ENCODE data around the gene PNN. TPM values are rescaled to one million over a fixed set of nuclear protein-coding genes. Genes with fewer than 3 reads are reported as not detected.
A peak's percentile ranks its signal among the peaks of the same experiment; 100 is the strongest.

The PNN gene
- total RNA-seq, 1 donor from 2014 or later: 78.1 TPM

GRCh38 chr14:39175445-39176262 lies 600 bp downstream of the PNN start:
- H3K27ac Mint-ChIP-seq (ENCODE audit: unreplicated experiment): peak overlapping the region; percentile 99
- peak overlapping the region; percentile 77 for H2AFZ ChIP-seq (ENCODE audit: low read depth, low read length)
- peak overlapping the region; percentile 99 for H3K4me3 Mint-ChIP-seq (ENCODE audit: unreplicated experiment)
- no peaks in the 10 kb centered on the region for H3K9me3 Mint-ChIP-seq (ENCODE audit: unreplicated experiment)
- H3K36me3 Mint-ChIP-seq (ENCODE audit: low read depth, unreplicated experiment): peaks cover 13% of the 10 kb centered on the region
- peaks cover 55% of the 10 kb centered on the region for H3K79me2 ChIP-seq (ENCODE audit: insufficient read depth, low read length)
- H3K4me2 ChIP-seq (ENCODE audit: low read length): peak overlapping the region; percentile 93
- H3K9ac ChIP-seq (ENCODE audit: low read length): peak overlapping the region; percentile 99
- peaks cover 33% of the 10 kb centered on the region for H4K20me1 ChIP-seq (ENCODE audit: insufficient read depth, low read length)
- H3K9me3 ChIP-seq (ENCODE audit: insufficient read depth, low read depth, low read length): no peaks in the 10 kb centered on the region
- peaks cover 40% of the 10 kb centered on the region for H3K36me3 ChIP-seq (ENCODE audit: insufficient read depth, low read length)
- peak overlapping the region; percentile 96 for H3K27ac ChIP-seq (ENCODE audit: low read depth, low read length)
- peaks cover 16% of the 10 kb centered on the region for H3K4me1 Mint-ChIP-seq (ENCODE audit: low read depth, unreplicated experiment)
- H3K4me3 ChIP-seq (ENCODE audit: insufficient read depth, low read depth, low read length): peak overlapping the region; percentile 97
- TF ChIP-seq EZH2 (IDR thresholded peaks at IDR 0.05; ENCODE audit: insufficient read depth, low read length) (no peak), CTCF (IDR thresholded peaks at IDR 0.05; ENCODE audit: insufficient read depth, low read depth, low read length) (no peak)
- no peak for FAIRE-seq
- H3K27me3 Mint-ChIP-seq (ENCODE audit: low read depth, unreplicated experiment): no peaks in the 10 kb centered on the region
- peak; percentile 23 for DNase-seq (ENCODE audit: low read depth)
- H3K27me3 ChIP-seq (ENCODE audit: insufficient read depth, low read length): no peaks in the 10 kb centered on the region
- H3K4me1 ChIP-seq (ENCODE audit: insufficient read depth, low read length): peaks cover 17% of the 10 kb centered on the region

GRCh38 chr14:39176263-39177167 lies 1.5 kb downstream of the PNN start:
- Histone ChIP-seq H4K20me1 (ENCODE audit: insufficient read depth, low read length) (peaks cover 41% of the 10 kb centered on the region), H3K4me2 (ENCODE audit: low read length) (peak overlapping the region; percentile 93), H3K9me3 (ENCODE audit: insufficient read depth, low read depth, low read length) (no peaks in the 10 kb centered on the region), H3K27me3 (ENCODE audit: insufficient read depth, low read length) (no peaks in the 10 kb centered on the region), H3K79me2 (ENCODE audit: insufficient read depth, low read length) (peaks cover 63% of the 10 kb centered on the region), H3K36me3 (ENCODE audit: insufficient read depth, low read length) (peaks cover 49% of the 10 kb centered on the region), H3K4me3 (ENCODE audit: insufficient read depth, low read depth, low read length) (peak overlapping the region; percentile 97), H3K9ac (ENCODE audit: low read length) (peak overlapping the region; percentile 99), H3K27ac (ENCODE audit: low read depth, low read length) (peak overlapping the region; percentile 96), H3K4me1 (ENCODE audit: insufficient read depth, low read length) (peaks cover 14% of the 10 kb centered on the region), H2AFZ (ENCODE audit: low read depth, low read length) (no peak overlapping the region)
- H3K9me3 Mint-ChIP-seq (ENCODE audit: unreplicated experiment): no peaks in the 10 kb centered on the region
- peaks cover 13% of the 10 kb centered on the region for H3K4me1 Mint-ChIP-seq (ENCODE audit: low read depth, unreplicated experiment)
- H3K27me3 Mint-ChIP-seq (ENCODE audit: low read depth, unreplicated experiment): no peaks in the 10 kb centered on the region
- peak overlapping the region; percentile 95 for H3K27ac Mint-ChIP-seq (ENCODE audit: unreplicated experiment)
- peaks cover 13% of the 10 kb centered on the region for H3K36me3 Mint-ChIP-seq (ENCODE audit: low read depth, unreplicated experiment)
- FAIRE-seq (no peak), DNase-seq (ENCODE audit: low read depth) (no peak)
- TF ChIP-seq CTCF (IDR thresholded peaks at IDR 0.05; ENCODE audit: insufficient read depth, low read depth, low read length): no peak
- TF ChIP-seq EZH2 (IDR thresholded peaks at IDR 0.05; ENCODE audit: insufficient read depth, low read length): no peak
- H3K4me3 Mint-ChIP-seq (ENCODE audit: unreplicated experiment): peak overlapping the region; percentile 99

Data from astrocyte (in vitro differentiated cells and primary cell).